ENCODE results near the gene APC2. TPM values are rescaled to one million over a fixed set of nuclear protein-coding genes. Genes with fewer than 3 reads are reported as not detected.

APC2 gene
- total and polyA plus RNA-seq, 12 donors: 0.06 to 12.9 (median 0.77) TPM

- intact Hi-C loops (cut with DNase I): no loop called here
Observed at GRCh38 chr19:1422943-1423342, 27.0 kb upstream of the APC2 start.

GRCh38 chr19:1423436-1424191 is 26.3 kb upstream of the APC2 start:
- 84 to 89% (median 87%) methylated on average over 27 to 40 of the region's 40 CpGs for WGBS, 4 donors
- Histone ChIP-seq H3K27ac (peak overlapping the region in 1 of 5 donors; percentile 55), H3K4me3 (no peak overlapping the region), H3K4me1 (replicated peaks in 1 of 2) (peaks cover under 1 to 29% of the 10 kb centered on the region in 2 donors), H3K36me3 (replicated peaks in 1 of 2) (peaks cover 0 to 73% of the 10 kb centered on the region in 2 donors), H3K9me3 (replicated peaks in 1 of 3) (no peaks in the 10 kb centered on the region), H3K27me3 (no peaks in the 10 kb centered on the region)
- intact Hi-C loops (cut with DNase I): no loop called here
- no peak for TF ChIP-seq CTCF (IDR thresholded peaks at IDR 0.05)
- TF ChIP-seq POLR2A (IDR thresholded peaks at IDR 0.05): no peak
- no peak for DNase-seq

More at GRCh38 chr19:1422943-1423342, 27.0 kb upstream of the APC2 start:
- no peak overlapping the region for H3K4me3 ChIP-seq
- H3K4me1 ChIP-seq (replicated peaks in 1 of 2): peaks cover 0 to 35% of the 10 kb centered on the region in 2 donors
- peaks cover 0 to 67% of the 10 kb centered on the region in 2 donors for H3K36me3 ChIP-seq (replicated peaks in 1 of 2)
- no peak for DNase-seq
- H3K27ac ChIP-seq: peak overlapping the region; percentile 50 to 86 (median 65)
- H3K9me3 ChIP-seq (replicated peaks in 1 of 3): no peaks in the 10 kb centered on the region
- no peaks in the 10 kb centered on the region for H3K27me3 ChIP-seq
- WGBS, 4 donors: 86 to 93% (median 89%) methylated on average over 10 to 24 of the region's 24 CpGs
- no peak for TF ChIP-seq POLR2A (IDR thresholded peaks at IDR 0.05)
- TF ChIP-seq CTCF (IDR thresholded peaks at IDR 0.05): no peak

GRCh38 chr19:1424192-1424955 is 25.5 kb upstream of the APC2 start:
- peak overlapping the region in 2 of 5 donors; percentile 55 to 68 for H3K27ac ChIP-seq
- DNase-seq: no peak
- peaks cover 0 to 73% of the 10 kb centered on the region in 2 donors for H3K36me3 ChIP-seq (replicated peaks in 1 of 2)
- intact Hi-C loops (cut with DNase I): no loop called here
- TF ChIP-seq POLR2A (IDR thresholded peaks at IDR 0.05) (no peak), CTCF (IDR thresholded peaks at IDR 0.05) (no peak)
- no peak overlapping the region for H3K4me3 ChIP-seq
- H3K4me1 ChIP-seq (replicated peaks in 1 of 2): peaks cover 8 to 35% of the 10 kb centered on the region in 2 donors
- no peaks in the 10 kb centered on the region for H3K27me3 ChIP-seq
- WGBS, 4 donors: 82 to 87% (median 84%) methylated on average over 34 to 41 of the region's 42 CpGs
- no peaks in the 10 kb centered on the region for H3K9me3 ChIP-seq (replicated peaks in 1 of 3)

- Histone ChIP-seq H3K4me1 (replicated peaks in 1 of 2) (peaks cover 8 to 41% of the 10 kb centered on the region in 2 donors), H3K27ac (peak overlapping the region in 3 of 5 donors; percentile 20 to 71 (median 68)), H3K9me3 (replicated peaks in 1 of 3) (no peaks in the 10 kb centered on the region), H3K27me3 (no peaks in the 10 kb centered on the region), H3K4me3 (no peak overlapping the region), H3K36me3 (replicated peaks in 1 of 2) (peaks cover 0 to 78% of the 10 kb centered on the region in 2 donors)
- WGBS, 4 donors: 49 to 81% (median 61%) methylated on average over 19 to 33 of the region's 33 CpGs
- intact Hi-C loops (cut with DNase I): no loop called here
- TF ChIP-seq POLR2A (IDR thresholded peaks at IDR 0.05) (peak in 1 of 2 donors; percentile 62), CTCF (IDR thresholded peaks at IDR 0.05) (no peak)
- DNase-seq: peak; percentile 66 to 92 (median 78)
Observed at GRCh38 chr19:1425102-1425837, 24.7 kb upstream of the APC2 start.
